Measurements from ENCODE around the gene ARSG. TPM values are rescaled to one million over a fixed set of nuclear protein-coding genes. Genes with fewer than 3 reads are reported as not detected.
"Not testable (repeated sequence)": the region's sequence is repeated elsewhere in the genome, so short reads cannot be mapped to it uniquely, and the experiment has no call there.

The ARSG gene
- total RNA-seq, 1 donor from 2014 or later: 1.5 TPM

DNA sequence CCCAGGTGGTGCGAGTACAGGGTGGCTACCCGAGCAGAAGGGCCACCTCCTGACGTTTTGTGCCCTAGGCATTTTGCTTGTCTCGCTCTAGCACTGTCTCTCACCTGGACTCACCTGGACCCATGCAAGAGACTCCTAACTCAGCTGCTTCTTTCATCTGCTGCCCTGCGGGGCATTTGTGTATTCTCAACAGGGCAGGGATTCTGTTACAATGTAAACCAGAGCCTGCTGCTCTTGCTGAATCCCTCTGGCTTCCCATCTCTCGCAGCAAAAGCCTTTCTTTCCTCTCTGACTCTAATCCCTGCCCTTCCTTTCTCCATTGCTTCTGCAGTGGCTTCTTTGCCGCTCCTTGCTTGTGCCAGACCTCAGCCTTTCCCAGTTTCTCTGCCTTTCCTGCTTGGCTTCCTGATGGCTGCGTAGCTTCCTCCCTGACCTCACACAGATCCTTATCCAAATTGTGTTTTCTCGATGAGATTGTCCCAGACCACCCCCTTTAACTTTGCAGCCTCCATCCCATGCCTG lies 10.2 kb downstream of the ARSG start:
- TF ChIP-seq, protein P1, sequence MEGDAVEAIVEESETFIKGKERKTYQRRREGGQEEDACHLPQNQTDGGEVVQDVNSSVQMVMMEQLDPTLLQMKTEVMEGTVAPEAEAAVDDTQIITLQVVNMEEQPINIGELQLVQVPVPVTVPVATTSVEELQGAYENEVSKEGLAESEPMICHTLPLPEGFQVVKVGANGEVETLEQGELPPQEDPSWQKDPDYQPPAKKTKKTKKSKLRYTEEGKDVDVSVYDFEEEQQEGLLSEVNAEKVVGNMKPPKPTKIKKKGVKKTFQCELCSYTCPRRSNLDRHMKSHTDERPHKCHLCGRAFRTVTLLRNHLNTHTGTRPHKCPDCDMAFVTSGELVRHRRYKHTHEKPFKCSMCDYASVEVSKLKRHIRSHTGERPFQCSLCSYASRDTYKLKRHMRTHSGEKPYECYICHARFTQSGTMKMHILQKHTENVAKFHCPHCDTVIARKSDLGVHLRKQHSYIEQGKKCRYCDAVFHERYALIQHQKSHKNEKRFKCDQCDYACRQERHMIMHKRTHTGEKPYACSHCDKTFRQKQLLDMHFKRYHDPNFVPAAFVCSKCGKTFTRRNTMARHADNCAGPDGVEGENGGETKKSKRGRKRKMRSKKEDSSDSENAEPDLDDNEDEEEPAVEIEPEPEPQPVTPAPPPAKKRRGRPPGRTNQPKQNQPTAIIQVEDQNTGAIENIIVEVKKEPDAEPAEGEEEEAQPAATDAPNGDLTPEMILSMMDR (conservative IDR thresholded peaks at IDR 0.05; ENCODE audit: low read depth, low read length): no peak
- DNase-seq (ENCODE audit: low read depth): no peak
- H3K4me3 ChIP-seq (ENCODE audit: low read depth, low read length): no peak overlapping the region

DNA sequence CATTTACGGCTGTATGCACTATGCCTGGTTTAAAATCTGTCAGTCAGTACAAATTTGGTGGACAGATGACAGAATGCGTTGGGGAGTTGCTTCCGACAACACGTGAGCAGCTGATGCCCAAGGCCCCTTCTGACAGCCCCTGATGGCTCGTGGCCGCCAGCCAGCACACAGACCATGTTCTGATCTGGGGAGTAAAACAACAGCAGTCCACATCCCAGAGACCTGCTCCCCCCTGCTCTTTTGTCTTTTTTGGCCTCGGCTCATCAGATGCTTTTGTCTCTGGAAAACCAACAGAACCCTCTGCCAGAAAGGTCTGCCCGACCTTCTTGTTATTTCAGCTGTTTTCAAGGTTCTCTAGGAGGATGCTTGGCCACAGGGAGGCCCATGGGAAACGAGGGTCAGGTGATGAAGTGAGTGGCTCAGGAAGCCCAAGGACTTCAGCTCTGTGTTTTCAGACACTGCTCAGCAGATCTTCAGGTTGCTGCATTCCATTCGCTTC lies 10.8 kb downstream of the ARSG start:
- no peak overlapping the region for H3K4me3 ChIP-seq (ENCODE audit: low read depth, low read length)
- TF ChIP-seq, protein P1 (conservative IDR thresholded peaks at IDR 0.05; ENCODE audit: low read depth, low read length): no peak
- DNase-seq (ENCODE audit: low read depth): no peak

DNA sequence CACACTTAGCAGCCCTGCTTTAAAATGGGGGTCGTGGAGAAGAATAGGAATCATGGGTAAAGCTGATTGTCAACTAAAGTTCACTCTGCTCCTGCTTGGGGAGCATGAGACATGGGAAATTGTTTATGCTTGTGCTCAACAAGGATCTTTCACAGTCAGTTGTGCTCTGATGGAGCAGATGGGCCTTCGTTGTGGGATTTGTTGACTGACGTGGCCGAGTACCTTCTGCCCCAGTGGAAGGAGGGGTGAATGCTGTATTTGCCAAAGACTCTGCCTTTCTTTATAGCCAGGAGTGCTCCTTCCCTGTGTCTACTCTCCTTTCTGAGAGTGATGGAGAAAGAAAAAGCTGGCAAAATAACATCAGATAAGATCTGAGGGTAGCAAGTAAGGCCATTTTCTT lies 11.4 kb downstream of the ARSG start:
- TF ChIP-seq, protein P1 (conservative IDR thresholded peaks at IDR 0.05; ENCODE audit: low read depth, low read length): no peak
- no peak overlapping the region for H3K4me3 ChIP-seq (ENCODE audit: low read depth, low read length)
- DNase-seq (ENCODE audit: low read depth): no peak

DNA sequence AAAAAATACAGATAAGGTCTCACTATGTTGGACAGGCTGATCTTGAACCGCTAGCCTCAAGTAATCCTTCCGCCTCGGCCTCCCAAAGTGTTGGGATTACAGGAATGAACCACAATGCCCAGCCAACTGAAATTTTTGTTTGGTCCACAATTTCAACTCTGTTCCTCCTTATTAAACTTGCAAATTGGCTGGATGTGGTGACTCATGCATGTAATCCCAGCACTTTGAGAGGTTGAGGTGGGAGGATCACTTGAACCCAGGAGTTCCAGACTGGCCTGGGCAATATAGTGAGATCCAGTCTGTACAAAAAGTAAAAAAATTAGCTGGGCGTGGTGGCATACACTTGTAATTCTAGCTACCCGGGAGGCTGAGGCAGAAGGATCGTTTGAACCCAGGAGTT lies 13.4 kb downstream of the ARSG start:
- no peak overlapping the region for H3K4me3 ChIP-seq (ENCODE audit: low read depth, low read length)
- TF ChIP-seq, protein P1 (conservative IDR thresholded peaks at IDR 0.05; ENCODE audit: low read depth, low read length): no peak
- no peak for DNase-seq (ENCODE audit: low read depth)

DNA sequence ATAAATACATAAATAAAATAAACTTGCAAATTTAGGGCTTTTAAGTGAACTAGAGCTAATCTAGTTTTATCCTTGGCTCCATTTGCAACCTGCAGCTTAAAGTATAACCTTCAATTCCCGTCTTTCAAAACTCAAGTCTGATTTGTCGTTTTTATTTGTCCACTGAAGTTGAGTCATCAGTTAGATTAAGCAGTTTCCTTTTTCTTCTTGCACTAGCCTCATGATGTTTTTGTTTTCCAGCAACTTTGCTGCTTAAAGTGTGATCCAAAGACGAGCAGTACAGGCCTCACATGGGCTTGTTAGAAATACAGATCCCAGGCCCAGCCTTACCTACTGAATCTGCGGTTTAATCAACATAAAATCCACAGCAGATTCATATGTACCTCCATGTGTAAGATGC lies 13.8 kb downstream of the ARSG start:
- DNase-seq (ENCODE audit: low read depth): no peak
- no peak overlapping the region for H3K4me3 ChIP-seq (ENCODE audit: low read depth, low read length)
- TF ChIP-seq, protein P1 (conservative IDR thresholded peaks at IDR 0.05; ENCODE audit: low read depth, low read length): no peak

DNA sequence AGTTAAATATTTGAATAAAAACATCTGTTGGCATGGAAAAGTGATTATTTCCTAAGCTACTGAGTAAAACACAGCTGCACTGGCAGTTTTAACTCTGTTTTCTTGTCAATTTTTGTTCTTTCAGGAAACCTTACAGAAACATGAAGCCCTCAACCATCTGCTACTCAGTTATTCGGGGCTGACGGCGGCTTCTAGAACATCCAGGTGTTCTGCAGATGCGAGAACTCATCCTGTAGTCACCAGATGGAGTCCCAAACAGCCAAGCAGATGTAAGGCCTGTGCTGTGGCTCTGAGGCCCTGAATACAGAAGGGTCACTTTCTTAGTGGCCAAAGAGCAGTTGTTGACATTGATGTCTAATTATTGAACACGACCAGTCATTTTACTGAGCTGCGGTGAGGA lies 15.5 kb downstream of the ARSG start:
- no peak overlapping the region for H3K4me3 ChIP-seq (ENCODE audit: low read depth, low read length)
- TF ChIP-seq, protein P1 (conservative IDR thresholded peaks at IDR 0.05; ENCODE audit: low read depth, low read length): no peak
- no peak for DNase-seq (ENCODE audit: low read depth)

DNA sequence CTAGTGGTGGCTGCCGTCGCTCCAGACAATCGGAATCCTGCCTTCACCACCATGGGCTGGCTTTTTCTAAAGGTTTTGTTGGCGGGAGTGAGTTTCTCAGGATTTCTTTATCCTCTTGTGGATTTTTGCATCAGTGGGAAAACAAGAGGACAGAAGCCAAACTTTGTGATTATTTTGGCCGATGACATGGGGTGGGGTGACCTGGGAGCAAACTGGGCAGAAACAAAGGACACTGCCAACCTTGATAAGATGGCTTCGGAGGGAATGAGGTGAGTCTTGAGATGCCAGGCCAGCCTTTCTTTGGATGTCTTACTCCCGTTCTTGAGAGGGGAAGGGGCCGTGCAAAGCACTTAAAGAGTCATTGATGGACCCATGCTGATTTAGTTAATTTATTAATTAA lies 16.1 kb downstream of the ARSG start:
- no peak for DNase-seq (ENCODE audit: low read depth)
- TF ChIP-seq, protein P1 (conservative IDR thresholded peaks at IDR 0.05; ENCODE audit: low read depth, low read length): no peak
- no peak overlapping the region for H3K4me3 ChIP-seq (ENCODE audit: low read depth, low read length)

DNA sequence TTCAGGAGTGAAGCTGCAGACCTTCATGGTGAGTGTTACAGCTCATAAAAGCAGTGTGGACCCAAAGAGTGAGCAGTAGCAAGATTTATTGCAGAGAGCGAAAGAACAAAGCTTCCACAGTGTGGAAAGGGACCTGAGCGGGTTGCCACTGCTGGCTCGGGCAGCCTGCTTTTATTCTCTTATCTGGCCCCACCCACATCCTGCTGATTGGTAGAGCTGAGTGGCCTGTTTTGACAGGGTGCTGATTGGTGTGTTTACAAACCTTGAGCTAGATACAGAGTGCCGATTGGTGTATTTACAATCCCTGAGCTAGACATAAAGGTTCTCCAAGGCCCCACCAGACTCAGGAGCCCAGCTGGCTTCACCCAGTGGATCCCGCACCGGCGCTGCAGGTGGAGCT lies 17.2 kb downstream of the ARSG start:
- not testable (repeated sequence) for H3K4me3 ChIP-seq (ENCODE audit: low read depth, low read length); DNase-seq (ENCODE audit: low read depth)

DNA sequence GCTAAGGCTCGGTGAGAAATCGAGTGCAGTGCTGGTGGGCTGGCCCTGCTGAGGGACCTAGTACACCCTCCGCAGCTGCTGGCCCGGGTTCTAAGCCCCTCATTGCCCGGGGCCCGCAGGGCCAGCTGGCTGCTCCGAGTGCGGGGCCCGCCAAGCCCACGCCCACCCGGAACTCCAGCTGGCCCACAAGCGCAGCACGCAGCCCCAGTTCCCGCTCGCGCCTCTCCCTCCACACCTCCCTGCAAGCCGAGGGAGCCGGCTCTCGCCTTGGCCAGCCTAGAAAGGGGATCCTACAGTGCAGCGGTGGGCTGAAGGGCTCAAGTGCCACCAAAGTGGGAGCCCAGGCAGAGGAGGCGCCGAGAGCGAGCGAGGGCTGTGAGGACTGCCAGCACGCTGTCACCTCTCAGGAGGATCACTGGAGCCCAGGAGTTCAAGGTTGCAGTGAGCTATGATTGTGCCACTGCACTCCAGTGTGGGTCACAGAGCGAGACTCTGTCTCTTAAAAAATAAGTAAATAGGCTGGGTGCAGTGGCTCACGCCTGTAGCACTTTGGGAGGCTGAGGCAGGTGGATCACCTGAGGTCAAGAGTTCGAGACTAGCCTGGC lies 17.9 kb downstream of the ARSG start:
- not testable (repeated sequence) for DNase-seq (ENCODE audit: low read depth); H3K4me3 ChIP-seq (ENCODE audit: low read depth, low read length)

Data from epithelial cell of proximal tubule (primary cell).